HuH-7.5 (cell line): ENCODE results near the gene TNFRSF14.

Source experiments
- DNase-seq: peaks from one replicate; pipeline ENCODE4 v3.0.0; 2011; ENCODE audit warnings: low spot score

The TNFRSF14 gene

GRCh38 chr1:2556277-2556677 lies at the start of gene TNFRSF14:
Gene TNFRSF14 (plus strand): TSS chr1:2556371. CDS start chr1:2556665, 294 bp downstream.
- no peak for DNase-seq

GRCh38 chr1:2506901-2507565 lies 49.1 kb upstream of the TNFRSF14 start:
- no peak for DNase-seq

DNA sequence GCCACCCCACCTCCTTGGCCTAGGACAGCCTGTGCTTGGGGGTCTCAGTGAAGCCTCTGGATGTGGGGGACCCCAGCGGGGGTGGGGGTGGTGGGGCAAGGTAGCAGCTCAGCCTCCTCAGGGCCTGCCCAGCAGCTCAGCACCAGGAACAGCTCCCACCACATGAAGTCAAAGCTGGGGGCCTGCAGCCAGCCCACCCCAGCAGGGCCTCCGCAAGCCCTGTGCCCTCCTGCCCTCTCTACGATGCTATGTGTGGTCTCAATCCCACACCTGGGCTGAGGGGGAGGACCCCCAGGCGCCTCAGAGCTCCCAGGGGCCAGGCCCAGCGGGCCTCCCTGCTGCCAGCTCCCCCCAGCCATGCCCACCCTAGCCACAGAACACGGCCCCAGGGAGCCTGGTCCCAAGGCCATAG lies 48.4 kb upstream of the TNFRSF14 start:
- DNase-seq, result no peak

DNA sequence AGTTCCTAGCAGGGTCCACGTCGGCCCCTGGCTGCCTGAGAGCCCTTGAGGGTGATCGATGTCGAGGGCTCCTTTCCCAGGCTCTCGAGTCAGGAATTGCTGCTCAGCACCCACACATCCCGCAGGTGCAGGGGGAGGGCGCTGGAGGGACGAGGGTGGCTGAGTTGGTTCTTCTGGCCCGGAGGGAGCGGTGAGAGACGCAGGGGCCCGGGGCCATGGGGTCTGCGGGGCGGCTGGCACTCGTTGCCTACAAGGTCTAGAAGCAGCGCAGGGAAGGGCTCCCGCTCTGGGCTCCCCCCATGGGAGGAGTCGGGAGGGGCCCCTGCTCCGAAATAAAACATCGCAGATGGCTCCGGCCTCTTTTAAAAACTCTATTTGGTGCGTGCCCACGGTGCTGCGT lies 48.0 kb upstream of the TNFRSF14 start:
- no peak for DNase-seq

- DNase-seq, result no peak
Observed at GRCh38 chr1:2508751-2509150, 47.4 kb upstream of the TNFRSF14 start.

DNA sequence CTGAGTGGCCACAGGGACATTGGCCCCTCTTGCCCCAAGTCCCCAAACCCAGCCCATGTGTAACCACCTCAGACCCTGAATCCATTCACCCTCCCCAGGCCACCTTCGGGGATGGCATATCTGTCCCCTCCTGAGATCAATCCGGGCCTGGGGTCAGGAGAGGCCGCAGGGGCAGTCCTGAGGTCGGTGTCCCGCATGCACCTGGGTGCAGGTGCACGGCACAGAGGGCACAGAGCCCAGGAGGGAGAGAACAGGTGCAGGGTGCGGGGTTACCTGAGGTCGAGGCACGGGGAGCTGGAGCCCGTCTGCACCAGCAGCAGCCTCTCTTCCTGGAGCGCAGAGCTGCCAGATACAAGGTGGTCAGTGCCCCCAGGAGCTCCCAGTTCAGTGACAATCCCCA lies 46.6 kb upstream of the TNFRSF14 start:
- no peak for DNase-seq

- DNase-seq, result no peak
Observed at GRCh38 chr1:2510366-2511155, 45.6 kb upstream of the TNFRSF14 start.

DNA sequence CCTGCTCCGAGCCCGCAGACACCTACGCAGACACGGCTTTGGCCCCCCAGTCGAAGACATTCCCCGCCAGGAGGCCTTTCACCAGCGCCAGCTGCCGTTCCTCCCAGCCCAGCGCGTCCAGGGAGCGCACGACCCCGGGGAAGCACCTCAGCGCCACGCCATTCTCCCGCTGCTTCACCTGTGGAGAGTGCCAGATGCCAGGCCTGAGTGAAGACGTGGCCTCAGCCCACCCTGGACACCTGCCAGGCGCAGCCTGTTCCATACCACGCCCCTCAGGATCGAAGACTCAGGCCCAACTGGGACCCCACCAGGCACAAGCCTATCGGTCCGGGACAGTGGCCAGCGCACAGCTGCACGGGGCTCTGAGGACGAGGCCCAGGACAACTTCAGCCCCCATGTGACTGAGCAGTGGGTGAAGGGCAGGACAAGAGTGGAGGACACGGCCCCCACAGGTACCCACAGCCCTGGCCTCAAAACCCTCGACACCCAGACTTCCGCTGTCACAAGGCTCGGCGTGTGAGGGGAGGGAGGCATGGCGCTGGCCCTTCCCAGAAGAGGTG lies 43.2 kb upstream of the TNFRSF14 start:
- no peak for DNase-seq

DNA sequence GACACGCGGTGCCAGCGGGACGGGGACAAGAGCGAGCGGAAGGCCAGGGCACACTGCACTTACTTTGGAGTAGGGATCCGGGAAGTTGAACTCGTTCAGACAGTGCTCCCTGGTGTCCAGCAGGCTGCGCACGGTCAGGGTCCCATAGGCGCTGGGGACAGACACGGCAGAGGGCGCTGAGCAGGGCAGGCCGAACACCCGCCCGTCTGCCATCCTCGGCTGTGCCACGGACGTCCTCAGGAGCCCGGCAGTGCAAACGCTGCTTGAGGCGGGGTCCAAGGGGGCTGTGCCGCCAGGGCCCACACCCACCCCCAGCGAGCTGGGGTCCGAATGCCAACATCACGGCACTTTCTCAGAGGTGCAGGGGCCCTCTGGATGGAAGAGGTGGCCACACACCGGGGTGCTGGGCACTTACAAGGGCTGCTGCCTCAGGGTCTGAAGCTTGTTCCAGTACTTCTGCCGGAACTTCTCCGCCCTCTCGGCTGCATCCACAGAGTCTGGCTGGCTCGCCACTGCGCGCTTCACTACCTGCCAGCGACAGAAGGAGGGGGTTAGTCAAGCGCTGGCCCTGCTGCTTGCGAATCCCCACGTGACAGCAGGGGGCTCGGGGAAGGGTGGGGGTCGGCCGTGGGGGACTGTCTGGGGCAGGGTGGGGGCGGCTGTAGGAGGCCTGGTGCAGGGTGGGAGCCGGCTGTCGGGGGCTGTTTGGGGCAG lies 42.1 kb upstream of the TNFRSF14 start:
- DNase-seq, result no peak

GRCh38 chr1:2514863-2515762 lies 41.1 kb upstream of the TNFRSF14 start:
- DNase-seq, result no peak

GRCh38 chr1:2515763-2516080 lies 40.4 kb upstream of the TNFRSF14 start:
- no peak for DNase-seq

DNA sequence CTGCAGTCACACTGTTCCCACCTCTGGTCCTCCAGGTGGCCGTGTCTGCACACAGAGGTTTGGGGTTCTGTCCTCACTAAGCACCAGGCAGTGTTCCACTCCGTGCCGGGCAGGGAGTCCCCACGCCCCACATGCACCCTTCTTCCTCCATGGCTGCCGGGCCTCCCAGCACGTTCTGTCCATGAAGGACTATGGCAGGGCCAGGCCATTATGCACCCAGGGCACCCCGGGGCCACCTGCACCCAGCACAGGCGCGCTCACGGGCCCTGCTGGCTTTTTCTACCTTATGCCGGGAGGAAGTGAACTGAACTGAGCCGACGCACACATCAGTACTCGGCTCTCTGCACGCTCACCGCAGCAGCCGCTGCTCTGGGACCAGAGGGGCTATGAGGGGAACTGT lies 40.0 kb upstream of the TNFRSF14 start:
- DNase-seq, result no peak

GRCh38 chr1:2516946-2517345 lies 39.2 kb upstream of the TNFRSF14 start:
- DNase-seq, result no peak

- DNase-seq, result no peak
Observed at GRCh38 chr1:2517966-2518365, 38.2 kb upstream of the TNFRSF14 start.

GRCh38 chr1:2518528-2518927 lies 37.6 kb upstream of the TNFRSF14 start:
- DNase-seq, result no peak

- DNase-seq, result no peak
Observed at GRCh38 chr1:2519029-2519685, 37.0 kb upstream of the TNFRSF14 start.

- DNase-seq, result no peak
Observed at GRCh38 chr1:2519729-2520128, 36.4 kb upstream of the TNFRSF14 start.

GRCh38 chr1:2520206-2520605 lies 36.0 kb upstream of the TNFRSF14 start:
- no peak for DNase-seq

DNA sequence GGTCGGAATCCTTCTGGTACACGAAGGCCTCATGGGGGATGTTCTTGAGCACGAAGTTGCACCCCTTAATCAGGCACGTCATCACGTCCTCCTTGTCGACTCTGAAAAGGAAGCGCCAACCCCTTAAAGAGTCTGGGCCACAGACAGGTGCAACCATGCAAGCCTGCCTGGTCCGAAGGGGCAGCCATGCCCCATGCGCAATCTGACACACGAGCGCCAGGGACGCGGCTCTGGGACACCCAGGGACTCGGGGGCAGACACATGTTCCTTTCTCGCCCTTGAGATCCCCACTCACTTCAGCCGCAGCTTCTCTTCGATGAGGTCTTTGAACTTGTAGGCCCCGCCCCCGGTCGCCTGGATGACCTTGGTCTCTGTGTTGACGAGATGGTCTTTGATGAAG lies 35.4 kb upstream of the TNFRSF14 start:
- DNase-seq, result no peak

DNA sequence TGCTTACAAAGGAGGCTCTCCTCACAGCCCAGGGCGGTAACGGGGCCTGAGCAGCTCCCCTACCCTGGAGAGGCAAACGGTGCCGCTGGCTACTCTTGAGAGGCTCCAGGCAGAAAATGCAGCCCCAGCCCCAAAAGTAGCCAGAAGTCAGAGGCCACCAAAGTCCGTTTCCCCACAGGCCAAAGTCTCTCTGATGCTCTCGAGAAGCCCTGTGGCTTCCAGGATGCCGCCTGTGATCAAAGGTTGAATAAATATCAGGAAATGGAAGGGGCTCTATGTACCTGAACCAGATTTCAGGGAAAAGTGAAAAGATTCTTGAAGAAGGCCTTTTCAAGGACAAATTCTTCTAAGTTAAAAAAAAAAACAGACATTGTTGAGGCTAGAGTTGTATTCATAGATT lies 33.9 kb upstream of the TNFRSF14 start:
- no peak for DNase-seq

- no peak for DNase-seq
Observed at GRCh38 chr1:2523191-2523890, 32.8 kb upstream of the TNFRSF14 start.
